ENCODE measurements around the gene CASP6.

DNA sequence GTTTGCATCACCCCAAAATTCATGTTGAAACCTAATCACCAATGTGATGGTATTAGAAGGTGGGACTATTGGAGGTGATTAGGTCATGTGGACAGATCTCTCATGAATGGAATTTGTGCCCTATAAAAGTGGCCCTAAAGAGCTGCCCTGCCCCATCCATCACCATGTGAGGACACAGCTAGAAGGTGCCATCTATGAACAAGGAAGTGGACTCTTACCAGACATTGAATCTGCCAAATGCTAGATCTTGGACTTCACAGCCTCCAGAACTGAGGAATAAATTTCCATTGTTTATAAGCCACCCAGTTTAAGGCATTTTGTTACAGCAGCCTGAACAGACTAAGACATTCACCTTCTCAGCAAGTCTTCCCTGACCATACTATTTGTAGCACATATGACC is 19.1 kb upstream of the CASP6 start:
- TF ChIP-seq TAF1 (IDR thresholded peaks at IDR 0.05; ENCODE audit: borderline replicate concordance, low read depth, low read length) (no peak), POLR2A (IDR thresholded peaks at IDR 0.05; ENCODE audit: low read depth, low read length) (no peak)

Data from GM12892 (cell line).